Natural killer cell treated with Interleukin-12 subunit alpha and Interleukin-12 subunit beta and Interleukin-15 and Interleukin-18, amount 100 ng/mL, for 72 hours (primary cell): ENCODE results near the gene CDC14A. TPM values are rescaled to one million over a fixed set of nuclear protein-coding genes. Genes with fewer than 3 reads are reported as not detected.
A peak's percentile ranks its signal among the peaks of the same experiment; 100 is the strongest.

ENCODE experiments used
- ATAC-seq, 2 donors: fragments of 150-1000 bp; cut with Tn5 transposase in 1 of 2; sonication (Bioruptor Pico), chemical (Tn5 transposase) in 1 of 2; 2 replicates each; pipeline ENCODE4 v1.10.0; 2021
- DNase-seq: peaks from one replicate; pipeline ENCODE4 v3.0.0; 2022; ENCODE audit warnings: low spot score
- H3K27ac Mint-ChIP-seq, 2 donors: 1 replicate in 1 of 2; 2 replicates in 1 of 2; pipeline ENCODE4 v1.8.0; 2022; ENCODE audit warnings: mixed read lengths in 2 of 2, mild to moderate bottlenecking in 1 of 2, moderate library complexity in 1 of 2
- H3K27me3 Mint-ChIP-seq, 2 donors: 1 replicate in 1 of 2; 2 replicates in 1 of 2; pipeline ENCODE4 v1.8.0; 2022; ENCODE audit warnings: mixed read lengths in 2 of 2
- H3K36me3 Mint-ChIP-seq: one replicate; pipeline ENCODE4 v1.8.0; 2022; ENCODE audit warnings: mixed read lengths
- H3K4me1 Mint-ChIP-seq, 2 donors: 1 replicate in 1 of 2; 2 replicates in 1 of 2; pipeline ENCODE4 v1.8.0; 2022; ENCODE audit warnings: low read depth in 2 of 2, mixed read lengths in 2 of 2, mild to moderate bottlenecking in 1 of 2
- H3K4me3 Mint-ChIP-seq: one replicate; pipeline ENCODE4 v1.8.0; 2022; ENCODE audit warnings: mixed read lengths
- H3K9me3 Mint-ChIP-seq: 2 replicates; pipeline ENCODE4 v1.8.0; 2022; ENCODE audit warnings: mixed read lengths
- total RNA-seq, 2 donors: library from RNA; stranded (reverse); gene quantifications; one replicate each; pipeline ENCODE4 v1.2.3, GENCODE V29; 2022

CDC14A gene
- total RNA-seq, 2 donors from 2014 or later = 15.0 to 26.9 TPM

GRCh38 chr1:100518023-100518422 lies 165.7 kb downstream of the CDC14A start:
- H3K9me3 Mint-ChIP-seq = no peaks in the 10 kb centered on the region
- no peak overlapping the region for H3K4me3 Mint-ChIP-seq
- peak overlapping the region in 1 of 2 donors; percentile 6 for H3K27ac Mint-ChIP-seq
- no peak for ATAC-seq
- H3K36me3 Mint-ChIP-seq = peaks cover 5% of the 10 kb centered on the region
- H3K4me1 Mint-ChIP-seq = peaks cover 12 to 20% of the 10 kb centered on the region in 2 donors
- H3K27me3 Mint-ChIP-seq = no peaks in the 10 kb centered on the region
- DNase-seq = no peak

- ATAC-seq (no peak), DNase-seq (no peak)
- peaks cover 4 to 6% of the 10 kb centered on the region in 2 donors for H3K4me1 Mint-ChIP-seq
- H3K4me3 Mint-ChIP-seq = no peak overlapping the region
- no peaks in the 10 kb centered on the region for H3K9me3 Mint-ChIP-seq
- H3K36me3 Mint-ChIP-seq = peaks cover 5% of the 10 kb centered on the region
- H3K27ac Mint-ChIP-seq = peak overlapping the region in 1 of 2 donors; percentile 44
- no peaks in the 10 kb centered on the region for H3K27me3 Mint-ChIP-seq
Measured at GRCh38 chr1:100523038-100523652, 170.8 kb downstream of the CDC14A start.

- Mint-ChIP-seq H3K36me3 (peaks cover 5% of the 10 kb centered on the region), H3K9me3 (no peaks in the 10 kb centered on the region), H3K4me3 (no peak overlapping the region), H3K27me3 (no peaks in the 10 kb centered on the region), H3K27ac (no peak overlapping the region), H3K4me1 (peaks cover 4 to 6% of the 10 kb centered on the region in 2 donors)
- ATAC-seq = no peak
- no peak for DNase-seq
Measured at GRCh38 chr1:100524355-100524754, 172.0 kb downstream of the CDC14A start.

GRCh38 chr1:100526894-100527293 lies 174.6 kb downstream of the CDC14A start:
- H3K4me1 Mint-ChIP-seq = peaks cover 23 to 29% of the 10 kb centered on the region in 2 donors
- H3K9me3 Mint-ChIP-seq = no peaks in the 10 kb centered on the region
- ATAC-seq (no peak), DNase-seq (no peak)
- H3K4me3 Mint-ChIP-seq = no peak overlapping the region
- H3K36me3 Mint-ChIP-seq = no peaks in the 10 kb centered on the region
- H3K27me3 Mint-ChIP-seq = peaks cover 0 to under 1% of the 10 kb centered on the region in 2 donors
- no peak overlapping the region for H3K27ac Mint-ChIP-seq

- ATAC-seq = no peak
- peaks cover 26 to 30% of the 10 kb centered on the region in 2 donors for H3K4me1 Mint-ChIP-seq
- H3K4me3 Mint-ChIP-seq = no peak overlapping the region
- H3K9me3 Mint-ChIP-seq = no peaks in the 10 kb centered on the region
- DNase-seq = no peak
- H3K27me3 Mint-ChIP-seq = peaks cover 0 to 2% of the 10 kb centered on the region in 2 donors
- no peaks in the 10 kb centered on the region for H3K36me3 Mint-ChIP-seq
- H3K27ac Mint-ChIP-seq = no peak overlapping the region
Measured at GRCh38 chr1:100528871-100529270, 176.6 kb downstream of the CDC14A start.

GRCh38 chr1:100530141-100530540 lies 177.8 kb downstream of the CDC14A start:
- H3K27ac Mint-ChIP-seq = peak overlapping the region; percentile 75 to 85
- H3K4me1 Mint-ChIP-seq = peaks cover 32 to 34% of the 10 kb centered on the region in 2 donors
- peak overlapping the region; percentile 65 for H3K4me3 Mint-ChIP-seq
- no peaks in the 10 kb centered on the region for H3K9me3 Mint-ChIP-seq
- H3K27me3 Mint-ChIP-seq = peaks cover 7% of the 10 kb centered on the region in 2 donors
- ATAC-seq = no peak
- H3K36me3 Mint-ChIP-seq = no peaks in the 10 kb centered on the region
- DNase-seq = no peak

GRCh38 chr1:100530880-100531487 lies 178.7 kb downstream of the CDC14A start:
- H3K36me3 Mint-ChIP-seq = no peaks in the 10 kb centered on the region

GRCh38 chr1:100532645-100533044 lies 180.3 kb downstream of the CDC14A start:
- no peaks in the 10 kb centered on the region for H3K9me3 Mint-ChIP-seq

More at GRCh38 chr1:100530880-100531487, 178.7 kb downstream of the CDC14A start:
- Mint-ChIP-seq H3K27me3 (peaks cover 11 to 12% of the 10 kb centered on the region in 2 donors), H3K4me1 (peaks cover 40 to 41% of the 10 kb centered on the region in 2 donors), H3K27ac (peak overlapping the region; percentile 75 to 85), H3K4me3 (peak overlapping the region; percentile 65), H3K9me3 (no peaks in the 10 kb centered on the region)
- ATAC-seq = peak; percentile 95 to 97
- peak; percentile 83 for DNase-seq

GRCh38 chr1:100535264-100535663 lies 183.0 kb downstream of the CDC14A start:
- Mint-ChIP-seq H3K4me1 (peaks cover 39 to 41% of the 10 kb centered on the region in 2 donors), H3K36me3 (no peaks in the 10 kb centered on the region), H3K9me3 (no peaks in the 10 kb centered on the region), H3K4me3 (peak overlapping the region; percentile 47), H3K27me3 (peaks cover 33 to 36% of the 10 kb centered on the region in 2 donors), H3K27ac (peak overlapping the region; percentile 13 to 17)
- ATAC-seq (no peak), DNase-seq (no peak)

More at GRCh38 chr1:100532645-100533044, 180.3 kb downstream of the CDC14A start:
- peaks cover 40 to 46% of the 10 kb centered on the region in 2 donors for H3K4me1 Mint-ChIP-seq
- peaks cover 23% of the 10 kb centered on the region in 2 donors for H3K27me3 Mint-ChIP-seq
- no peak for ATAC-seq
- peak overlapping the region in 1 of 2 donors; percentile 47 for H3K27ac Mint-ChIP-seq
- H3K4me3 Mint-ChIP-seq = no peak overlapping the region
- no peaks in the 10 kb centered on the region for H3K36me3 Mint-ChIP-seq
- DNase-seq = no peak

- ATAC-seq = peak in 1 of 2 donors; percentile 42
- Mint-ChIP-seq H3K9me3 (no peaks in the 10 kb centered on the region), H3K4me3 (peak overlapping the region; percentile 16), H3K4me1 (peaks cover 31 to 34% of the 10 kb centered on the region in 2 donors), H3K27ac (peak overlapping the region; percentile 13 to 17), H3K36me3 (no peaks in the 10 kb centered on the region), H3K27me3 (peaks cover 36 to 40% of the 10 kb centered on the region in 2 donors)
- DNase-seq = no peak
Measured at GRCh38 chr1:100536031-100536430, 183.7 kb downstream of the CDC14A start.

GRCh38 chr1:100538913-100539835 lies 186.9 kb downstream of the CDC14A start:
- Mint-ChIP-seq H3K4me3 (peak overlapping the region; percentile 75), H3K9me3 (no peaks in the 10 kb centered on the region), H3K36me3 (no peaks in the 10 kb centered on the region), H3K27ac (no peak overlapping the region), H3K4me1 (peaks cover 18 to 24% of the 10 kb centered on the region in 2 donors), H3K27me3 (peaks cover 45 to 55% of the 10 kb centered on the region in 2 donors)
- no peak for DNase-seq
- peak; percentile 63 to 76 for ATAC-seq

- ATAC-seq = peak in 1 of 2 donors; percentile 59
- Mint-ChIP-seq H3K4me1 (peaks cover 15 to 20% of the 10 kb centered on the region in 2 donors), H3K27me3 (peaks cover 41 to 49% of the 10 kb centered on the region in 2 donors), H3K4me3 (peak overlapping the region; percentile 75), H3K36me3 (no peaks in the 10 kb centered on the region), H3K9me3 (no peaks in the 10 kb centered on the region), H3K27ac (no peak overlapping the region)
- no peak for DNase-seq
Measured at GRCh38 chr1:100539836-100540536, 187.7 kb downstream of the CDC14A start.

- DNase-seq (no peak), ATAC-seq (no peak)
- Mint-ChIP-seq H3K4me3 (no peak overlapping the region), H3K4me1 (peaks cover 5 to 7% of the 10 kb centered on the region in 2 donors), H3K27me3 (peaks cover 34 to 36% of the 10 kb centered on the region in 2 donors), H3K27ac (no peak overlapping the region), H3K36me3 (no peaks in the 10 kb centered on the region), H3K9me3 (no peaks in the 10 kb centered on the region)
Measured at GRCh38 chr1:100542285-100542684, 190.0 kb downstream of the CDC14A start.
